ENCODE measurements around the gene JAG1.

Gene JAG1

GRCh38 chr20:10641893-10642292, 31.9 kb downstream of the JAG1 start:
- TF ChIP-seq, protein P1, sequence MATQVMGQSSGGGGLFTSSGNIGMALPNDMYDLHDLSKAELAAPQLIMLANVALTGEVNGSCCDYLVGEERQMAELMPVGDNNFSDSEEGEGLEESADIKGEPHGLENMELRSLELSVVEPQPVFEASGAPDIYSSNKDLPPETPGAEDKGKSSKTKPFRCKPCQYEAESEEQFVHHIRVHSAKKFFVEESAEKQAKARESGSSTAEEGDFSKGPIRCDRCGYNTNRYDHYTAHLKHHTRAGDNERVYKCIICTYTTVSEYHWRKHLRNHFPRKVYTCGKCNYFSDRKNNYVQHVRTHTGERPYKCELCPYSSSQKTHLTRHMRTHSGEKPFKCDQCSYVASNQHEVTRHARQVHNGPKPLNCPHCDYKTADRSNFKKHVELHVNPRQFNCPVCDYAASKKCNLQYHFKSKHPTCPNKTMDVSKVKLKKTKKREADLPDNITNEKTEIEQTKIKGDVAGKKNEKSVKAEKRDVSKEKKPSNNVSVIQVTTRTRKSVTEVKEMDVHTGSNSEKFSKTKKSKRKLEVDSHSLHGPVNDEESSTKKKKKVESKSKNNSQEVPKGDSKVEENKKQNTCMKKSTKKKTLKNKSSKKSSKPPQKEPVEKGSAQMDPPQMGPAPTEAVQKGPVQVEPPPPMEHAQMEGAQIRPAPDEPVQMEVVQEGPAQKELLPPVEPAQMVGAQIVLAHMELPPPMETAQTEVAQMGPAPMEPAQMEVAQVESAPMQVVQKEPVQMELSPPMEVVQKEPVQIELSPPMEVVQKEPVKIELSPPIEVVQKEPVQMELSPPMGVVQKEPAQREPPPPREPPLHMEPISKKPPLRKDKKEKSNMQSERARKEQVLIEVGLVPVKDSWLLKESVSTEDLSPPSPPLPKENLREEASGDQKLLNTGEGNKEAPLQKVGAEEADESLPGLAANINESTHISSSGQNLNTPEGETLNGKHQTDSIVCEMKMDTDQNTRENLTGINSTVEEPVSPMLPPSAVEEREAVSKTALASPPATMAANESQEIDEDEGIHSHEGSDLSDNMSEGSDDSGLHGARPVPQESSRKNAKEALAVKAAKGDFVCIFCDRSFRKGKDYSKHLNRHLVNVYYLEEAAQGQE (IDR thresholded peaks at IDR 0.05; ENCODE audit: low read depth) = no peak
- TF ChIP-seq CEBPB (IDR thresholded peaks at IDR 0.05) (no peak), EGR1 (IDR thresholded peaks at IDR 0.05) (no peak), MAX (IDR thresholded peaks at IDR 0.05) (no peak), RAD21 (IDR thresholded peaks at IDR 0.05; ENCODE audit: low read depth) (no peak), EP300 (IDR thresholded peaks at IDR 0.05; ENCODE audit: borderline replicate concordance) (no peak), CREB1 (IDR thresholded peaks at IDR 0.05; ENCODE audit: low read depth) (no peak), NFIC (IDR thresholded peaks at IDR 0.05) (no peak), ZBTB7A (IDR thresholded peaks at IDR 0.05; ENCODE audit: low read depth) (no peak)
- TF ChIP-seq, protein P2, sequence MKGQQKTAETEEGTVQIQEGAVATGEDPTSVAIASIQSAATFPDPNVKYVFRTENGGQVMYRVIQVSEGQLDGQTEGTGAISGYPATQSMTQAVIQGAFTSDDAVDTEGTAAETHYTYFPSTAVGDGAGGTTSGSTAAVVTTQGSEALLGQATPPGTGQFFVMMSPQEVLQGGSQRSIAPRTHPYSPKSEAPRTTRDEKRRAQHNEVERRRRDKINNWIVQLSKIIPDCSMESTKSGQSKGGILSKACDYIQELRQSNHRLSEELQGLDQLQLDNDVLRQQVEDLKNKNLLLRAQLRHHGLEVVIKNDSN (IDR thresholded peaks at IDR 0.05) = no peak

DNA sequence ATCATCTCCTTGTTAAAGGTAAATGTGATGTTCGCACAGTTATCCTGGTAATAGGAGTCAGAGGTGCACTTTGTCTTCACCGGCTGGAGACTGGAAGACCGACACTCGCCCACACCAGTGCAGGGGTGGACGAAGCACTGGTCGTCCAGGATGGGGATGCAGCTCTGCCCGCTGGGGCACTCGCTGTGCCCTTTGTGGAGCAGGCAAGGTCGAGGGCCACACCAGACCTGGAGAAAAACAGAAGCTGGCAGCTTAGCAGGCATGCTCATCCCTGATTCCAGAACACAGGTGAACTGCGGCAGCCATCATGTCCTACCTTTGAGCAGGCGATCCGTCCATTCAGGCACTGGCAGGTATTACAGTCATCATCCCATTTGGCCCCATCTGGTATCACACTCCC, 32.3 kb downstream of the JAG1 start:
- TF ChIP-seq EGR1 (IDR thresholded peaks at IDR 0.05) (no peak), FOXM1 (IDR thresholded peaks at IDR 0.05; ENCODE audit: borderline replicate concordance, low read depth) (no peak), TAF1 (IDR thresholded peaks at IDR 0.05; ENCODE audit: low read depth) (no peak), NFIC (IDR thresholded peaks at IDR 0.05) (no peak), MAX (IDR thresholded peaks at IDR 0.05) (no peak)
- TF ChIP-seq, protein P2 (IDR thresholded peaks at IDR 0.05) = no peak
- TF ChIP-seq, protein P1 (IDR thresholded peaks at IDR 0.05; ENCODE audit: low read depth) = no peak

GRCh38 chr20:10640897-10641296, 32.9 kb downstream of the JAG1 start:
- no peak for TF ChIP-seq FOXM1 (IDR thresholded peaks at IDR 0.05; ENCODE audit: borderline replicate concordance, low read depth)
- no peak for TF ChIP-seq RAD21 (IDR thresholded peaks at IDR 0.05; ENCODE audit: low read depth)
- TF ChIP-seq EGR1 (IDR thresholded peaks at IDR 0.05) = no peak
- TF ChIP-seq, protein P1 (IDR thresholded peaks at IDR 0.05; ENCODE audit: low read depth) = no peak
- TF ChIP-seq NFIC (IDR thresholded peaks at IDR 0.05) = no peak
- no peak for TF ChIP-seq CEBPB (IDR thresholded peaks at IDR 0.05)
- TF ChIP-seq, protein P2 (IDR thresholded peaks at IDR 0.05) = no peak
- no peak for TF ChIP-seq TAF1 (IDR thresholded peaks at IDR 0.05; ENCODE audit: low read depth)

- TF ChIP-seq, protein P1 (IDR thresholded peaks at IDR 0.05; ENCODE audit: low read depth) = no peak
- no peak for TF ChIP-seq ZBTB7A (IDR thresholded peaks at IDR 0.05; ENCODE audit: low read depth)
- no peak for TF ChIP-seq TCF12 (IDR thresholded peaks at IDR 0.05; ENCODE audit: low read depth)
- TF ChIP-seq FOXM1 (IDR thresholded peaks at IDR 0.05; ENCODE audit: borderline replicate concordance, low read depth) = no peak
- TF ChIP-seq NFIC (IDR thresholded peaks at IDR 0.05) = no peak
- TF ChIP-seq RAD21 (IDR thresholded peaks at IDR 0.05; ENCODE audit: low read depth) = no peak
- no peak for TF ChIP-seq TAF1 (IDR thresholded peaks at IDR 0.05; ENCODE audit: low read depth)
Measured at GRCh38 chr20:10639737-10640556, 33.9 kb downstream of the JAG1 start.

Data from Ishikawa (cell line).